HepG2 (cell line): Measurements from ENCODE around the gene FAM181A. TPM values are rescaled to one million over a fixed set of nuclear protein-coding genes. Genes with fewer than 3 reads are reported as not detected.

Experiments used
- ATAC-seq: fragments of 200-7000 bp; cut with Tn5 transposase; 3 replicates; pipeline ENCODE4 v1.9.1; 2020; ENCODE audit warnings: mild to moderate bottlenecking, moderate library complexity
- BruUV-seq: library from RNA; stranded (reverse); fragments of 400-500 nt; replicated peaks from 2 replicates; lab custom pipeline; 2021; lab: Mats Ljungman, UMichigan
- CTCF ChIA-PET: fragments of 300-600 bp; formaldehyde crosslinking; extraction: SDS; loops from one replicate; lab custom pipeline; 2021; ENCODE audit warnings: low total read pairs, inconsistent platforms, low intra/inter-chr PET ratio; lab: Yijun Ruan, JAX
- POLR2A ChIA-PET: fragments of 350-600 bp; sonication (Branson Sonifier 250); formaldehyde crosslinking; loops from one replicate; lab custom pipeline; 2020; ENCODE audit warnings: antibody characterized with exemption, inconsistent platforms; lab: Yijun Ruan, JAX
- DNase-seq: peaks from one replicate; pipeline ENCODE4 v3.0.0-alpha.2; 2015; ENCODE audit warnings: low spot score
- FAIRE-seq: peaks from 3 replicates; lab custom pipeline; 2011; peaks lifted over from hg19 to GRCh38; lab: Jason Lieb, UNC
- H2AFZ ChIP-seq: one replicate; pipeline ENCODE4 v1.6.1; 2011; ENCODE audit warnings: low read length, inconsistent platforms
- H3K27ac ChIP-seq: fragments of 300-600 bp; 3 replicates; pipeline ENCODE4 v1.8.0; 2011; ENCODE audit warnings: mixed run types, mild to moderate bottlenecking, mixed read lengths, low read length, inconsistent platforms; ENCODE audit not compliant: insufficient read depth; ENCODE audit errors: extremely low read length
- H3K27me3 ChIP-seq, 2 experiments: fragments of 200-600 bp in 1 of 2; 2 replicates in 1 of 2; 3 replicates in 1 of 2; pipeline versions ENCODE4 v1.6.0 to v1.8.0; 2011; ENCODE audit warnings: low read length in 2 of 2, mild to moderate bottlenecking in 2 of 2, moderate library complexity in 2 of 2, inconsistent platforms in 1 of 2; ENCODE audit not compliant: insufficient read depth in 2 of 2, control insufficient read depth in 1 of 2
- H3K36me3 ChIP-seq, 2 experiments: fragments of 200-600 bp in 1 of 2; replicated peaks in 1 of 2; 2 replicates in 1 of 2; 3 replicates in 1 of 2; pipeline versions ENCODE4 v1.5.1 to v1.8.0; 2011; ENCODE audit warnings: low read length in 2 of 2, inconsistent platforms in 1 of 2; ENCODE audit not compliant: insufficient read depth in 2 of 2, control insufficient read depth in 1 of 2
- H3K4me1 ChIP-seq: 2 replicates; pipeline ENCODE4 v1.5.1; 2012; ENCODE audit warnings: low read length, inconsistent platforms; ENCODE audit not compliant: insufficient read depth
- H3K4me2 ChIP-seq: 2 replicates; pipeline ENCODE4 v1.6.0; 2011; ENCODE audit warnings: low read depth, low read length, inconsistent platforms
- H3K4me3 ChIP-seq, 3 experiments: fragments of 200-600 bp in 1 of 3; sonication (generic), shearing (Covaris generic) in 1 of 3; replicated peaks in 1 of 3; 2 replicates each; pipeline ENCODE4 v1.5.1; 2011 to 2016; ENCODE audit warnings: low read length in 3 of 3, inconsistent platforms in 2 of 3, low read depth in 2 of 3, mild to moderate bottlenecking in 2 of 3, control low read depth in 1 of 3, mixed read lengths in 1 of 3; ENCODE audit not compliant: insufficient read depth in 1 of 3
- H3K79me2 ChIP-seq: one replicate; pipeline ENCODE4 v1.6.1; 2011; ENCODE audit warnings: low read length, inconsistent platforms; ENCODE audit not compliant: insufficient read depth
- H3K9ac ChIP-seq: 2 replicates; pipeline ENCODE4 v1.6.0; 2011; ENCODE audit warnings: mild to moderate bottlenecking, low read depth, low read length, inconsistent platforms; ENCODE audit not compliant: insufficient read depth
- H3K9me3 ChIP-seq: 2 replicates; pipeline ENCODE4 v1.5.1; 2012; ENCODE audit warnings: mild to moderate bottlenecking, low read length
- H4K20me1 ChIP-seq: 2 replicates; pipeline ENCODE4 v1.6.0; 2011; ENCODE audit warnings: inconsistent platforms, mild to moderate bottlenecking, low read length, moderate library complexity; ENCODE audit not compliant: insufficient read depth
- ARID5B ChIP-seq: IDR thresholded peaks from 2 replicates; pipeline ENCODE4 v1.4.0; 2020; ENCODE audit warnings: mild to moderate bottlenecking, missing genetic modification reagents
- CERS6 ChIP-seq: sonication (generic); formaldehyde crosslinking; IDR thresholded peaks from 2 replicates; pipeline ENCODE4 v1.5.0; 2020; ENCODE audit warnings: missing genetic modification reagents
- GABPA ChIP-seq, 2 experiments: IDR thresholded peaks; 2 replicates each; pipeline ENCODE4 v1.6.1; 2011 to 2016; ENCODE audit warnings: low read depth in 2 of 2, low read length in 1 of 2, missing biosample characterization in 1 of 2, missing genetic modification characterization in 1 of 2
- HMG20B ChIP-seq: conservative IDR thresholded peaks from 2 replicates; pipeline ENCODE4 v1.6.1; 2016; ENCODE audit warnings: missing genetic modification reagents, missing compliant biosample characterization
- HNF4G ChIP-seq, 2 experiments: sonication (generic) in 1 of 2; formaldehyde crosslinking in 1 of 2; IDR thresholded peaks; 2 replicates each; pipeline versions ENCODE4 v1.4.0 to v1.6.1; 2011 to 2020; ENCODE audit warnings: borderline replicate concordance in 2 of 2, low read depth in 2 of 2, mild to moderate bottlenecking in 2 of 2, low read length in 1 of 2, missing genetic modification reagents in 1 of 2, moderate library complexity in 1 of 2
- IKZF4 ChIP-seq: sonication (generic); formaldehyde crosslinking; IDR thresholded peaks from 2 replicates; pipeline ENCODE4 v1.5.1; 2020; ENCODE audit warnings: borderline replicate concordance, mild to moderate bottlenecking, low read depth, missing genetic modification reagents; ENCODE audit errors: not compliant biosample characterization
- MED13 ChIP-seq: sonication (generic); formaldehyde crosslinking; IDR thresholded peaks from 2 replicates; pipeline ENCODE4 v1.5.0; 2020; ENCODE audit warnings: missing genetic modification reagents
- MEF2D ChIP-seq: sonication (generic); formaldehyde crosslinking; IDR thresholded peaks from 2 replicates; pipeline ENCODE4 v1.5.1; 2020; ENCODE audit warnings: mild to moderate bottlenecking, missing genetic modification reagents
- MEIS1 ChIP-seq: sonication (generic); formaldehyde crosslinking; IDR thresholded peaks from 2 replicates; pipeline ENCODE4 v1.9.0; 2021; ENCODE audit warnings: mild to moderate bottlenecking, missing genetic modification reagents, moderate library complexity, borderline replicate concordance
- NR2F6 ChIP-seq, 2 experiments: IDR thresholded peaks; 2 replicates each; pipeline ENCODE4 v1.6.1; 2016; ENCODE audit warnings: antibody characterized with exemption in 1 of 2, mild to moderate bottlenecking in 1 of 2
- POLR2A ChIP-seq, 2 experiments: IDR thresholded peaks; 2 replicates each; pipeline ENCODE4 v1.6.1; 2011; ENCODE audit warnings: low read depth in 2 of 2, low read length in 2 of 2, mild to moderate bottlenecking in 1 of 2, moderate library complexity in 1 of 2; ENCODE audit not compliant: insufficient read depth in 1 of 2
- SIX1 ChIP-seq: sonication (generic); formaldehyde crosslinking; IDR thresholded peaks from 2 replicates; pipeline ENCODE4 v1.4.0; 2020; ENCODE audit warnings: missing genetic modification reagents, borderline replicate concordance
- ZKSCAN1 ChIP-seq: fragments of 150-350 bp; IDR thresholded peaks from 2 replicates; pipeline ENCODE4 v1.6.1; 2014; ENCODE audit warnings: low read length
- ZMAT3 ChIP-seq: sonication (generic); formaldehyde crosslinking; conservative IDR thresholded peaks from 2 replicates; pipeline ENCODE4 v1.7.0; 2021; ENCODE audit warnings: missing genetic modification reagents
- ZNF124 ChIP-seq: sonication (generic); formaldehyde crosslinking; IDR thresholded peaks from 2 replicates; pipeline ENCODE4 v1.4.0; 2020; ENCODE audit warnings: missing genetic modification reagents
- ZNF138 ChIP-seq: sonication (generic); formaldehyde crosslinking; IDR thresholded peaks from 2 replicates; pipeline ENCODE4 v1.5.0; 2020; ENCODE audit warnings: mild to moderate bottlenecking, low read depth, missing genetic modification reagents
- ZNF367 ChIP-seq: sonication (generic); formaldehyde crosslinking; IDR thresholded peaks from 2 replicates; pipeline ENCODE4 v1.4.0; 2020; ENCODE audit warnings: missing genetic modification reagents, borderline replicate concordance
- ZNF761 ChIP-seq: sonication (generic); formaldehyde crosslinking; conservative IDR thresholded peaks from 2 replicates; pipeline ENCODE4 v1.4.0; 2020; ENCODE audit warnings: mild to moderate bottlenecking, missing genetic modification reagents
- ZNF792 ChIP-seq: IDR thresholded peaks from 2 replicates; pipeline ENCODE4 v1.6.1; 2016
- ZNF891 ChIP-seq: sonication (generic); formaldehyde crosslinking; IDR thresholded peaks from 2 replicates; pipeline ENCODE4 v1.5.0; 2020; ENCODE audit warnings: mild to moderate bottlenecking, missing genetic modification reagents
- WGBS: methylation state at CpG from one replicate; pipeline ENCODE4 v1.1.6; 2017; ENCODE audit warnings: low lambda C conversion rate; 5-methylcytosine and 5-hydroxymethylcytosine counted together
- in situ Hi-C: cut with HindIII; loops from 2 replicates; pipeline ENCODE4 v1.10.0; 2017; ENCODE audit warnings: low pct_unique_long_range_greater_than_20kb; ENCODE audit not compliant: extremely low pct_ligation_motif_present
- intact Hi-C: fragments of 100-400 bp; cut with micrococcal nuclease; formaldehyde crosslinking; loops from one replicate; pipeline ENCODE4 v1.10.0; 2022; ENCODE audit not compliant: unreplicated experiment
- polyA plus RNA-seq, 8 experiments: library from polyadenylated mRNA; depleted of rRNA in 3 of 8; stranded (reverse) in 7 of 8; unstranded in 1 of 8; fragments of >200 nt; fragmentation: Illumina TruSeq in 4 of 8; extraction: Trizol in 4 of 8; gene quantifications; 2 replicates each; pipeline versions ENCODE4 v1.2.1 to v1.2.3, GENCODE V29; 2011 to 2016; ENCODE audit warnings: low read depth in 4 of 8, missing spikeins in 1 of 8, mixed read lengths in 1 of 8; ENCODE audit not compliant: insufficient read depth in 1 of 8
- total RNA-seq, 5 experiments: library from RNA; depleted of rRNA; stranded (reverse); fragments of >200 nt; fragmentation: Illumina TruSeq; extraction: Trizol; gene quantifications; 2 replicates each; pipeline ENCODE4 v1.2.3, GENCODE V29; 2016; ENCODE audit warnings: low read depth in 1 of 5

Gene FAM181A
- total and polyA plus RNA-seq, 2 of the 13 experiments (the other 11 are each of a cell fraction or from before 2014, with no cell fraction given): 1.1 to 1.5 TPM

GRCh38 chr14:93914278-93914677, 12.9 kb upstream of the FAM181A start:
- Histone ChIP-seq H3K4me1 (peaks cover 65% of the 10 kb centered on the region), H3K27me3 (no peaks in the 10 kb centered on the region; a peak in 1 of 5 replicates), H3K79me2 (no peaks in the 10 kb centered on the region), H3K9me3 (no peaks in the 10 kb centered on the region), H3K4me2 (no peak overlapping the region), H3K9ac (no peak overlapping the region), H3K36me3 (no peaks in the 10 kb centered on the region), H3K4me3 (no peak overlapping the region), H3K27ac (no peak overlapping the region), H4K20me1 (no peaks in the 10 kb centered on the region), H2AFZ (no peak overlapping the region)
- CTCF ChIA-PET: no interaction called here
- in situ Hi-C loops (no loop called here), intact Hi-C loops (no loop called here)
- BruUV-seq: no TSS peak
- POLR2A ChIA-PET: interaction anchor here (0.6 to 1.6 kb wide), 2 partner anchors 11 to 29 kb away, joined by 4 read pairs; no protein-coding TSS in a partner anchor
- DNase-seq: no peak
- ATAC-seq: no peak
- TF ChIP-seq SIX1 (CRISPR knock-in tag) (no peak), ZMAT3 (no peak), ZKSCAN1 (no peak), POLR2A (IDR thresholded peaks at IDR 0.05; ENCODE audit: insufficient read depth in 1 of 2, low read depth in 2 of 2, low read length in 2 of 2) (no peak), ARID5B (CRISPR knock-in tag) (no peak), MEF2D (CRISPR knock-in tag) (no peak), MEIS1 (CRISPR knock-in tag) (no peak), ZNF138 (CRISPR knock-in tag) (no peak), MED13 (CRISPR knock-in tag) (no peak), GABPA (IDR thresholded peaks at IDR 0.05; ENCODE audit: low read depth, low read length) (no peak), GABPA (CRISPR knock-in tag; IDR thresholded peaks at IDR 0.05; ENCODE audit: low read depth) (no peak), ZNF792 (CRISPR knock-in tag) (no peak), ZNF761 (CRISPR knock-in tag) (no peak), ZNF124 (CRISPR knock-in tag) (no peak), HNF4G (IDR thresholded peaks at IDR 0.05; ENCODE audit: borderline replicate concordance, low read depth, low read length) (no peak), HNF4G (CRISPR knock-in tag; IDR thresholded peaks at IDR 0.05; ENCODE audit: borderline replicate concordance, low read depth) (no peak), NR2F6 (IDR thresholded peaks at IDR 0.05) (no peak), NR2F6 (CRISPR knock-in tag; IDR thresholded peaks at IDR 0.05) (no peak), HMG20B (CRISPR knock-in tag) (no peak), IKZF4 (no peak), CERS6 (CRISPR knock-in tag) (no peak), ZNF367 (CRISPR knock-in tag) (no peak), ZNF891 (CRISPR knock-in tag) (no peak)
- no peak for FAIRE-seq
- 92% methylated on average over 3 of the region's 4 CpGs for WGBS
